GM21367 (cell line): ENCODE measurements around the gene GYS1.
"Not testable (repeated sequence)": the region's sequence is repeated elsewhere in the genome, so short reads cannot be mapped to it uniquely, and the experiment has no call there.

ENCODE experiments used
- ATAC-seq: cut with Tn5 transposase; IDR thresholded peaks from one replicate; pipeline ENCODE4 v1.9.1; 2021; ENCODE audit not compliant: unreplicated experiment

Gene GYS1

DNA sequence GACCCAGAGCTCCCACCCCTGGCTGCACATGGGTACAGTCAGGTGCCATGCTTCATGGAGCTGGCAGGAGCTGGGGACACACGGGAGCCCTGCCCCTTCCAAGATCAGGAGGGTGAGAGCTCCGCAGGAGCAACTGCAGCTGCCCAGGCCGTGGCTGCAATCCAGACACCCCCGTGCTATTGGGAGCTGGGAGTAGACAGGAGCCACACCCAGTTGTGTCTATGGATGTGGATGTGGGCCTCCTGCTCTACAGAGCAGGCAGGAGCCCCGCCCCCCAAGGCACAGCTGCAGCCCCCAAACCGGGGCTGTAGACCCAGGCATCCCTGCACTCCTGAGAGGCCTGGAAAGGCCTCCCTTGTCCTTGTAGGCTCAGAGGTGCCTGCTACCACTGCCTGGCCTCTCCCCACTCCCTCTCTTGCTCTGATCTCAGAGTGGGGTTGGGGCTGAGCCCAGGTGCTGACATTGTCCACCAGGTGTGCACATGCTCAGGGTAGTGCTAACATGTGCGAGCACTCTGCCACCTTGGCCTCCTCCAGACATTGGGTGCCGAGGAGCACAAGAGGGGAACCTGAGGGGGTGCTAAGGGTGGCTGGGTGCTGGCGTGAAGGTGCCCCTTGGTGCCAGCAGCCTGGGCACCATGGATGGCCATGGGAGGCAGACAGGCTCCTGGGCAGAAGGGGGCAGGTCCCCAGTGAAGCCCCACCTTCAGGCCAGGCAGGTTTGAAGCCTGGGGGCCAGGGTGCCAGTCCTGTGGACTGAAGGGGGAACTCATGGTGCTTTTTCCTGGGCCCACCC, 46.4 kb downstream of the GYS1 start:
- ATAC-seq: no peak

DNA sequence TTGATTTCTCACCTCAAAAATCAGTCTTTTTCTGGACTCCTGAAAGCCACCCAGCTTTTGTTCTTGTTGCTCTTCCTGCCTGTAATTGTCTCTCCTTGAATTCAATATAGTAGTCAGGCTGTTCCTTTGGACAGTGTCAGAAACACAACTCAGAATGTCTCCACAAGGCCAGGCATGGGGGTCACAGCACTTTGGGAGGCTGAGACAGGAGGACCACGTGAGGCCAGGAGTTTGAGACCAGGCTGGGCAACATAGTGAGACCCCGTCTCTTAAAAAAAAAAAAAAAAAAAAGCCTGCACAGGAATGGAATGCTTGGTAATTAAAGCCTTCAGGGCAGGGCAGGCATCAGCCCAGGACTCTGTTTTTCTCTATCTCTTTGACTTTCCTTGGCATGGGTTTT, 47.3 kb downstream of the GYS1 start:
- ATAC-seq: no peak

DNA sequence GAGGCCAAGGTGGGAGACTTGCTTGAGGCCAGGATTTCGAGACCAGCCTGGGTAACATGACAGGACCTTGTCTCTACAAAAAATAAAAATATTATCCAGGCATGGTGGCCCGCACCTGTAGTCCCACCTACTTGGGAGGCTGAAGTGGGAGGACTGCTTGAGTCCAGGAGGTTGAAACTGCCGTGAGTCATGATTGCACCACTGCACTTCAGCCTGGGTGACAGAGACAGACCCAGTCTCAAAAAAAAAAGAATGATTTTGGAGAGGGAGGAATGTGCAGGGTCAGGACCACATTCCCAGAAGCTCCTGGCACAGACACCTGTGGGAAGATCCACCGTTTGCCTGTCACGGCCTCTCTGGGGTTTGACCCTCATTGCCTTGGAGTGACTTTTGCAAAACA, 47.7 kb downstream of the GYS1 start:
- ATAC-seq: no peak

DNA sequence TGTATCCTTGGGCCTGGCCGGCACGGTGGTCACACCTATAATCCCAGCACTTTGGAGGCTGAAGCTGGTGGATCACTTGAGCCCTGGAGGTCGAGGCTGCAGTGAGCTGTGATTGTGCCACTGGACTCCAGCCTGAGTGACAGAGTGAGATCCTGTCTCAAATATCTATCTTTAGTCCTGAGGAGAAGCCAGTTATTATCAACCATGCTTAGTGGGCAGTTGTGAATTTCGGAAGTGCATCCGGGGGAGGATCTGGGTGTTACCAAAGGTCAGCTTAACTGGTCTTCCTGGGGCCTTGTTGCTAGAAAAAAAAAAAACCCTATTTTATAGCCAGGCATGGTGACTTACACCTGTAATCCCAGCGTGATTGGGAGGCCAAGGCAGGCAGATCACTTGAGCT, 50.0 kb downstream of the GYS1 start:
- ATAC-seq: no peak

DNA sequence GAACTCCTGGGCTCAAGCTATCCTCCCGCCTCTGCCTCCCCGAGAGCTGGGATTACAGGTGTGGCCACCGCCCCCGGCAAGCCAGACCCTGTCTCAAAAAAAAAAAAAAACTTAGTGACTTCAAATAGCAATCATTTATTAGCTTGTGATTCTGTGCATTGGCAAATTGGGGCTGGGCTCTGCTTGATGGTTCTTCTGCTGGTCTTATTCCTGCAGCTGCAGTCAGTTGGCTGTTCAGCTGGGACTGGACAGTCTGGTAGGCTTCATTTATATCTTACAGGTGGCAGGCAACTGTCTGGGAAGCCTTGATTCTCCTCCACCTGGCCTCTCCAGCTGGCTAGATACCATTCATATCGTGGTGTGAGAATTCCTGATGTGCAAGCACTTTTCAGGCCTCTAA, 52.2 kb downstream of the GYS1 start:
- no peak for ATAC-seq

DNA sequence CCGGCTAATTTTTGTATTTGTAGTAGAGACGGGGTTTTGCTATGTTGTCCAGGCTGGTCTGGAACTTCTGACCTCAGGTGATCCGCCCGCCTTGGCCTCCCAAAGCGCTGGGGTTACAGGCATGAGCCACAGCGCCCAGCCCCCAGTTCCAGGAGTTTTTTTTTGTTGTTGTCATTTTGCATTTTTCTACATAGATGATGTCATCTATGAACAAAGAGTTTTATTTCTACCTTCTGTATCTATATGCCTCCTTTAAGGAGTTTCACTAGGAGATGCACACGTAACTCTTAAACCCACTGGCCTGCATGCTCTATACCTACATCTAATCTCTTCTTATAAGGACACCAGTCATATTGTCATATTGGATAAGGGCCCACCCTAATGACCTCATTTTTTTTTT, 54.9 kb downstream of the GYS1 start:
- ATAC-seq: no peak

DNA sequence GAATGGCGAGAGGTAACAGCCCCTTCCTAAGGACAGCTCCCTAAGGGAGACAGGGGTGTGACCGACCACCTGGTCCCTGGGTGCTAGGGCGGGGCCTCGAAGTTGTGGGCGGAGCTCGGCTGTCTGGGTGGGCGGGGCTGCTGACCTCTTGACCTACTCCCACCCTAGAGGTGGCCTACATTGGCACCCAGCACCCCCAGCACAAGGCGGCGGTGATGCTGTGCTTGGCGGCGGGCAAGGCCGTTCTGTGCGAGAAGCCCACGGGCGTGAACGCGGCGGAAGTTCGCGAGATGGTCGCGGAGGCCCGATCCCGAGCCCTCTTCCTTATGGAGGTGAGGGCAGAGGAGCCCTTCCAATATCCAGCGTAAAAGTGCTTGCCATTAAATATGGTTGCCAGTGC, 57.2 kb downstream of the GYS1 start:
- no peak for ATAC-seq

DNA sequence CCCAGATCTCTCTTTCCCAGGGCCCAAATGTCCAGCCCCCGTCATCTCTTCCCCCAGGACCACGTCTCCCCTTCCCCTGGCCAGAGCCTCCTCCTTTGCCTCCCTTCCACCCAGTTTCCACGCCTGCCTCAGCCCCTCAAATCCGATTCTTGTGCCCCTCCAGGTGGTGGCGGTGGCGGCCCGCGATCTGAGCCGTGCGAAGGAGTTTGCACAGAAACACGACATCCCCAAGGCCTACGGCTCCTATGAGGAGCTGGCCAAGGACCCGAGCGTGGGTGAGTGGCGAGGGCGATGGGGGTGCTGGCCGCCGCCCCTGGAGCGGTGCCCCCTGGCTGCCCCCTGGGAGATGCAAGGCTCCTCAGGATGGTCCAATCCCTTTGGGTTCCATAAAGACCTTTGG, 58.3 kb downstream of the GYS1 start:
- no peak for ATAC-seq

DNA sequence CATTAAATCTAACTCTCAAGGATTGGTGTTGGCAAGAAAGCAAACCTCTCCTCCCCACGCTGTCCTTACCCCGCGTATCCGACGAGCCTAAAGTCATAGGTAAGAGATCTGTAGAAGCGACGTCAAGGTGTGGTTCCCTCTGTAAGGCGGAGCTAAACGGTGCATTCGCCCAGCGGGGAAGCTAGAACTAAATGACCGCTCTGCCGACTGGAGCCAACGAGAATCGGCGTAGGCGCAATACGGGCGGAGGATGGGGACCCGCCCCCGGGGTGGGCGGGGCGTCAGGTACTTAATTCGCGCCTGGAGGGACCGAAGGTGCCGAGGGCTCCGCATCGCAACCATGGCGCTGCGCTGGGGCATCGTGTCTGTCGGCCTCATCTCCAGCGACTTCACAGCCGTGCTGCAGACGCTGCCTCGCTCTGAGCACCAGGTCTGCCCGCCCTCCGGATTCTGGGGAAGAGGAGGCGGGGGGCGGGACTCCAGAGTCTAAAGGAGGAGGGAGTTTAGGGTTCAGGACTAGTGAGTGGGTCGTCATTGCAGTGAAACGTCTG, 59.7 kb downstream of the GYS1 start, which contains the start of gene DHDH:
TSS of gene DHDH (plus strand) at position 318 of the 551 bp plus-strand sequence. CDS start at position 341, 23 bp downstream.
- ATAC-seq: no peak

DNA sequence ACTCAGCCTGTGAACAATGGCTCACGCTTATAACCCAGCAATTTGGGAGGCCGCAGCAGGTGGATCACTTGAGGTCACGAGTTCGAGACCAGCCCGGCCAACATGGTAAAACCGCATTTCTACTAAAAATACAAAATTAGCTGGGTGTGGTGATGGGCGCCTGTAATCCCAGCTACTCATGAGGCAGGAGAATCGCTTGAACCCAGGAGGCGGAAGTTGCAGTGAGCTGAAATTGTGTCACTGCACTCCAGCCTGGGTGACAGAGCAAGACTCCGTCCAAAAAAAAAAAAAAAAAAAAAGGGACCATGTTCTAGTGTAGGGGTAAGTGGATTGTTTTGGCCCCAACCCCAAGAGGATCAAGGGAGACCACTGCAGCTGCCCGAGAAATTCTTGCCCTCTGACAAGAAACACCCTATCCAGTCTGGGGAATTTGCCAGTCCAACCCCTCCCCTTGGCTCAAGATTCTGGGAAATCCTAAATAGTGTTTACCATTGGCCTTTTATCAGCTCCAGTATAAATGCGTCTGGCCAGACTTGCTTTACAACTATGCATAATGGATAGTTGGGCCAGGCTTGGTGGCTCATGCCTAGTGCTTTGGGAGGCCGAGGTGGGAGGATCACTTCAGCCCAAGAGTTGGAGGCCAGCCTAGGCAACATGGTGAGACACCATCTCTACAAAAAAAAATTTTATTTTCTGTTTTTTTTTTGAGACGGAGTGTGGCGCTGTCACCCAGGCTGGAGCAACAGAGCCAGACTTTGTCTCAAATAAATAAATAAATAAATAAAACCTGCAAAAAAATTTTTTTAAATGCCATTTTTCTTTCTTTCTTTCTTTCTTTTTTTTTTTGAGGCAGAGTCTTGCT, 64.7 kb downstream of the GYS1 start:
- no peak for ATAC-seq

DNA sequence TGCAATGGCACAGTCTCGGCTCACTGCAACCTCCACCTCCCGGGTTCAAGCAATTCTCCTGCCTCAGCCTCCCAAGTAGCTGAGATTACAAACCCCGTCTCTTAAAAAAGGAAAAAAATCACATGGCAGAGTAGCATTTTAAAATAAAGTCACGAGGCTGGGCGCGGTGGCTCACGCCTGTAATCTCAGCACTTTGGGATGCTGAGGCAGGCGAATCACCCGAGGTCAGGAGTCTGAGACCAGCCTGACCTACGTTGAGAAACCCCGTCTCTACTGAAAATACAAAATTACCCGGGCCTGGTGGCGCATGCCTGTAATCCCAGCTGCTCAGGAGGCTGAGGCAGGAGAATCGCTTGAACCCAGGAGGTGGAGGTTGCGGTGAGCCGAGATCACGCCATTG, 65.4 kb downstream of the GYS1 start:
- ATAC-seq: not testable (repeated sequence)

DNA sequence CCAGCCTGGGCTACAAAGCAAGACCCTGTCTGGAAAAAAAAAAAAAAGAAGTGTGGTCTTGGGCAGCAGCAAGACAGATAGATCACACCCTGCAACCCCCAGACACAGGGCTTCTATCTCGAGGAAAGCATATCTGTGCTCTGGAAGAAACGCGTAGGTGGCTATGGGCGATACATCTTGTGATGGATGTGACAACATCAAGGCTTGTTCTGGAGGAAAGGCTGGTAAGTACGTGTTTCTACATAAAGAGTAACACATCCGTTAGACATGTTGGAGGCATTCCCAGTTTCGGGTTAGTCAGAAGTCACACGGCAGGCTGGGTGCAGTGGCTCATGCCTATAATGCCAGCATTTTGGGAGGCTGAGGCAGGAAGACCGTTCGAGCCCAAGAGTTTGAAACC, 66.2 kb downstream of the GYS1 start:
- ATAC-seq: no peak

DNA sequence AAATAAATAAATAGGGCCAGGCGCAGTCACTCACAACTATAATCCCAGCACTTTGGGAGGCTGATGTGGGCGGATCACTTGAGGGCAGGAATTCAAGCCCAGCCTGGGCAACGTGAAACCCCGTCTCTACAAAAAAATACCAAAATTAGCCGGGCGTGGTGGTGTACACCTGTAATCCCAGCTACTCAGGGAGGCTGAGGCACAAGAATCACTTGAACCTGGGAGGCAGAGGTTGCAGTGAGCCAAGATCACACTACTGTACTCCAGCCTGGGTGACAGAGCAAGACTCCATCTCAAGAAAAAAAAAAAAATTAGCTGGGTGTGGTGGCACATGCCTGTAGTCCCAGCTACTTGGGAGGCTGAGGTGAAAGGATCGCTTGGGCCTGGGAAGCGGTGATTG, 67.2 kb downstream of the GYS1 start:
- ATAC-seq: not testable (repeated sequence)

DNA sequence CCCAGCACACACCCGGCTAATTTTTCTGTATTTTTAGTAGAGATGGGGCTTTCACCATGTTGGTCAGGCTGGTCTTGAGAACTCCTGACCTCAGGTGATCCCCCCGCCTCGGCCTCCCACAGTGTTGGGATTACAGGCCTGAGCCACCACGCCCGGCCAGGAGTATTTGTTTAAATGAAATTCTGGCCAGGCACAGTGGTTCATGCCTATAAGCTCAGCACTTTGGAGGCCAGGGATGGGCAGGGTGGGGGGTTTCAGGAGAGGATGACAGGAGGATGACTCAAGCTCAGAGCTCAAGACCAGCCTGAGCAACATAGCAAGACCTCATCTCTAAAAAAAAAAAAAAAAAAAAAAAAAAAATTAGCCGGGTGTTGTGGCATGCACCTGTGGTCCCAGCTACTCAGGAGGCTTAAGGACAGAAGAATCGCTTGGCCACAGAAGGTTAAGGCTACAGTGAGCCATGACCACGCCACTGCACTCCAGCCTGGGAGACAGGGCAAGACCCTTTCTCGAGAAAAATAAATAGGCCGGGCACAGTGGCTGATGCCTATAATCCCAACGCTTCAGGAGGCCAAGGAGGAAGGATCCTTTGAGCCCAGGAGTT, 67.8 kb downstream of the GYS1 start:
- no peak for ATAC-seq

DNA sequence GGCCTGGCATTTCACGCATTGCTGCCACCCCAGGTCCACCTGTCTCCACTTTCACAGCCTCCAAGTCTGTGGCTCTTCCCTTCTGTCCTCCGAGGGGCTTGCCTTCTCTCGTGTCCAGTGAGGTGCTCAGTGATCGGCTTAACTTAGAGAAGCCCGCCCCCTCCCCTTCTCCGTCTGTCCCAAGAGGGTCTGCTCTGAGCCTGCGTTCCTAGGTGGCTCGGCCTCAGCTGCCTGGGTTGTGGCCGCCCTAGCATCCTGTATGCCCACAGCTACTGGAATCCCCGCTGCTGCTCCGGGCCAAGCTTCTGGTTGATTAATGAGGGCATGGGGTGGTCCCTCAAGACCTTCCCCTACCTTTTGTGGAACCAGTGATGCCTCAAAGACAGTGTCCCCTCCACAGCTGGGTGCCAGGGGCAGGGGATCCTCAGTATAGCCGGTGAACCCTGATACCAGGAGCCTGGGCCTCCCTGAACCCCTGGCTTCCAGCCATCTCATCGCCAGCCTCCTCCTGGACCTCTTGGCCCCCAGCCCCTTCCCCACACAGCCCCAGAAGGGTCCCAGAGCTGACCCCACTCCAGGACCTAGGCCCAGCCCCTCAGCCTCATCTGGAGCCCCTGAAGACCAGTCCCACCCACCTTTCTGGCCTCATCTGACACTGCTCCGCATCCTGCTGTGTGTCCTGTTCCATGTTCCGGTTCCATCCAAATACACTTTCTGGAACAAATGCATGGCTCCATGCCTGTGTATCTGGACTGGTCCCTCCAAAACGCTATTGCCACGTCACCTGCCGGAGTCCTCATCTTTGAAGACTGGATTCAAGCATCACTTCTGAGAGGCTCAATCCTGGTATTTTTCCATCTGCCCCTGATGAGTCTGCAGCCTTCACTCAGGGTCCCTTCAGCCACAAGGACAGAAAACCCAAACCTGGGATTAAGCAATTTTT, 70.3 kb downstream of the GYS1 start:
- ATAC-seq: no peak

DNA sequence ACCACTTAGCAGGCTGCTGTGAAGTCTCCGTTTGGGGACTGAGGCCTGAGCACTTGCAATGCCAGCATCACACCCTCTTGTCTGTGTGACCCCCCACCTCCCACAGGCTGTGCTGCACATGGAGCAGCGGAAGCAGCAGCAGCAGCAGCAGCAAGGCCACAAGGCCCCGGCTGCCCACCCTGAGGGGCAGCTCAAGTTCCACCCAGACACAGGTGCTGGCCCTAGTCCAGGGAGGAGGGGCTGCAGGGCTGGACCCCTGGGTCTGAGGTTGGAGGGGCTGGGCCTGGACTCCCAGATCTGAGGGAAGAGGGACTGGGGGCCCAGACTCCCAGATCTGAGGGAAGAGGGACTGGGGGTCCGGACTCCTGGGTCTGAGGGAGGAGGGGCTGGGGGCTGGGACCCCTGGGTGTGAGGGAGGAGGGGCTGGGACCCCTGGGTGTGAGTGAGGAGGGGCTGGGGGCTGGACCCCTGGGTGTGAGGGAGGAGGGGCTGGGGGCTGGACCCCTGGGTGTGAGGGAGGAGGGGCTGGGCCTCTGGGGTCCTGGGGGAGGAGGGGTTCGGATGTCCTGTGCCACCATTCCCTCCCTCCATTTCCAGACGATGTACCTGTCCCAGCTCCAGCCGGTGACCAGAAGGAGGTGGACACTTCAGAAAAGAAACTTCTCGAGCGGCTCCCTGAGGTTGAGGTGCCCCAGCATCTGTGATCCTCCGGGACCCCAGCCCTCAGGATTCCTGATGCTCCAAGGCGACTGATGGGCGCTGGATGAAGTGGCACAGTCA, 71.2 kb downstream of the GYS1 start:
- ATAC-seq: no peak

DNA sequence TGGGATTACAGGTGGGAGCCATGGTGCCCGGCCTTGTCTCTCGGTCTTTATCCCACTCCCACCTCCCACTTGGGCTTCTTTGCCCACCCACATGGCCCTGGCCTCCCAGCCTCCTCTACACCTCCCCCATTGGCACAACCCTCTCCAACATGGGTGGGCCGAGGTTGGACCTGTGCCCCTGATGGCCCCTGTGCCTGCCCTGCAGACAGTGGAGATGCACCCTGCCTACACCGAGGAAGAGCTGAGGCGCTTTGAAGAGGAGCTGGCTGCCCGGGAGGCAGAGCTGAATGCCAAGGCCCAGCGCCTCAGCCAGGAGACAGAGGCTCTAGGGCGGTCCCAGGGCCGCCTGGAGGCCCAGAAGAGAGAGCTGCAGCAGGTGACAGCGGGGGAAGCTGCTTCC, 72.2 kb downstream of the GYS1 start:
- no peak for ATAC-seq

DNA sequence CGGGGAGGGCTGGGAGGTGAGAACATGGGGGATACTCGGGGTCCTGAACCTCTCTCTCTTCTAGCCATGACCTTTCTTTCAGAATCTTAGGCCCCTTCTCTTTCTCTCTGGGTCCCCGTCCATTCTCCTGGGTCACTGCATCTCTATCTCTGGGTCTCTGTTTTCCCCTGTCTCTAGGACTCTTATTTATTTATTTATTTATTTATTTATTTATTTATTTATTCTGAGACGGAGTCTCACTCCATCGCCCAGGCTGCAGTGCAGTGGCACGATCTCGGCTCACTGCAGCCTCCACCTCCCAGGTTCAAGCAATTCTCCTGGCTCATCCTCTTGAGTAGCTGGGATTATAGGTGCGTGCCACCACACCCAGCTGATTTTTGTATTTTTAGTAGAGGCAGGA, 73.8 kb downstream of the GYS1 start:
- ATAC-seq: not testable (repeated sequence)

DNA sequence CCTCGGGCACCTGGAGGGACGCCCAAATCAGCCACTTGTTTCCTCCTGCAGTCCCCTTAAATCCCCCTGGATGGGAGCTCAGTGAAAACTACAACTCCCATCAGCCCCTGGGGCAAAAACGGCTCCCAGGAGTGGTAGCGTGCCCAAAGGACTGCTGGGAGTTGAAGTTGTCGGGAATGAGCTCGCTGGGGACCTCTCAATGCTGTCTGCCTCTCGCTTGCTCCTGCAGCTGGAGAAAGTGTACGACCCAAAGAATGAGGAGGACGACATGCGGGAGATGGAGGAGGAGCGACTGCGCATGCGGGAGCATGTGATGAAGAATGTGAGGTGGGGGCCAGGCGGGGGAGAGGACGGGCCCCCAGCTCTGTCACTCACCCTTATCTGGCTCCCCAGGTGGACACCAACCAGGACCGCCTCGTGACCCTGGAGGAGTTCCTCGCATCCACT, 74.3 kb downstream of the GYS1 start:
- no peak for ATAC-seq
